Heart left ventricle (tissue), 16 donors: ENCODE measurements around the gene TSHZ1. TPM values are rescaled to one million over a fixed set of nuclear protein-coding genes. Genes with fewer than 3 reads are reported as not detected.
"Not testable (repeated sequence)": the region's sequence is repeated elsewhere in the genome, so short reads cannot be mapped to it uniquely, and the experiment has no call there.

Experiments used
- ATAC-seq, 4 donors: fragments of 200-7000 bp; cut with Tn5 transposase; one replicate each; pipeline ENCODE4 v1.9.1; 2020 to 2022; ENCODE audit warnings: moderate library complexity in 4 of 4, mild to moderate bottlenecking in 3 of 4, moderate number of reproducible peaks in 1 of 4
- DNase-seq, 5 donors: peaks; one replicate each; pipeline ENCODE4 v3.0.0-alpha.2; 2020
- H3K27ac ChIP-seq, 12 donors: fragments of 200-600 bp; sonication (generic) in 4 of 12; one replicate each; pipeline versions ENCODE4 v1.5.0 to v1.8.0; 2016 to 2022; ENCODE audit warnings: mild to moderate bottlenecking in 2 of 12
- H3K27me3 ChIP-seq, 9 donors: fragments of 200-600 bp; sonication (generic) in 2 of 9; one replicate each; pipeline versions ENCODE4 v1.5.1 to v1.8.0; 2016 to 2022; ENCODE audit warnings: mild to moderate bottlenecking in 3 of 9
- H3K36me3 ChIP-seq, 9 donors: fragments of 200-600 bp; sonication (generic) in 2 of 9; one replicate each; pipeline versions ENCODE4 v1.5.0 to v1.8.0; 2018 to 2022; ENCODE audit warnings: mild to moderate bottlenecking in 2 of 9
- H3K4me1 ChIP-seq, 12 donors: fragments of 200-600 bp; sonication (generic) in 4 of 12; one replicate each; pipeline versions ENCODE4 v1.5.0 to v1.8.0; 2016 to 2022; ENCODE audit warnings: mild to moderate bottlenecking in 3 of 12
- H3K4me3 ChIP-seq, 12 donors: fragments of 200-600 bp; sonication (generic) in 4 of 12; one replicate each; pipeline versions ENCODE4 v1.5.0 to v1.8.0; 2017 to 2022; ENCODE audit warnings: mild to moderate bottlenecking in 9 of 12, moderate library complexity in 4 of 12
- H3K9me3 ChIP-seq, 12 donors: fragments of 200-600 bp; sonication (generic) in 4 of 12; one replicate each; pipeline versions ENCODE4 v1.5.0 to v1.8.0; 2016 to 2022; ENCODE audit warnings: mild to moderate bottlenecking in 1 of 12
- CTCF ChIP-seq, 12 donors: fragments of 200-600 bp; sonication (generic) in 4 of 12; IDR thresholded peaks; one replicate each; pipeline versions ENCODE4 v1.5.0 to v1.8.0; 2018 to 2022; ENCODE audit warnings: antibody characterized with exemption in 12 of 12, mild to moderate bottlenecking in 5 of 12
- POLR2A ChIP-seq, 2 donors: fragments of 450-650 bp; IDR thresholded peaks; one replicate each; pipeline ENCODE4 v1.6.1; 2017; ENCODE audit warnings: antibody characterized with exemption in 2 of 2, mild to moderate bottlenecking in 2 of 2, moderate library complexity in 2 of 2
- WGBS, 4 donors: extraction: QIAGEN DNeasy Blood & Tissue Kit in 2 of 4; methylation state at CpG; one replicate each; pipeline versions ENCODE4 v1.1.5 to v1.1.7; 2013 to 2018; 5-methylcytosine and 5-hydroxymethylcytosine counted together
- intact Hi-C, 10 donors: fragments of 100-400 bp; cut with DNase I; formaldehyde crosslinking; loops; one replicate each; pipeline versions ENCODE4 v1.11.1 to v1.14.2; 2022
- polyA plus RNA-seq, 2 donors: library from polyadenylated mRNA; stranded (reverse); fragments of 200-250 nt; gene quantifications; one replicate each; pipeline ENCODE4 v1.2.3, GENCODE V29; 2013
- total RNA-seq, 9 donors: library from RNA; depleted of rRNA in 2 of 9; stranded (reverse); fragments of >200 nt in 2 of 9; fragmentation: NEBNext Ultra II Directional in 3 of 9; extraction: Animal tissue kit (Norgen Biotek cat#: 25700) in 3 of 9; gene quantifications; one replicate each; pipeline versions ENCODE4 v1.1.0 to v1.2.4, GENCODE V29; 2016 to 2023
- donor health status: ischemic (EF 13 %, LVEDD 7.1; RV severe dilation, severe dysfunction).
- donor health status: healthy with polysubstance abuse.
- donor health status: DM: no; HTN: yes; CAD: no.
- donor health status: DM: no; HTN: no; CAD: no.
- donor health status: ischemic (EF 25% LVEDD 6.9; RV normal size, moderate dysfunction).
- donor health status: ischemic (EF 25% LVEDD 5.7; RV mildly dilated, moderate dysfunction).
- donor health status: healthy.
- donor health status: DM: yes; HTN: yes; CAD: no.
- donor health status: ischemic (EF 35%, LVEDD 5.7; RV mildly dilated, moderate dysfunction).
- donor health status: nonischemic (EF 11% LVEDD 7.7; RV severe dilation, severe dysfunction).
- donor health status: DM: yes; HTN: yes; CAD: no.
- donor health status: PGD.
- donor health status: ischemic (EF 29% LVEDD 5.4; RV normal size, mild dysfunction).
- donor health status: nonischemic (EF 23%, LVEDD 6.1; RV moderate dilation, normal function).

Gene TSHZ1
- total and polyA plus RNA-seq, 11 donors: 7.5 to 27.9 (median 19.2) TPM

DNA sequence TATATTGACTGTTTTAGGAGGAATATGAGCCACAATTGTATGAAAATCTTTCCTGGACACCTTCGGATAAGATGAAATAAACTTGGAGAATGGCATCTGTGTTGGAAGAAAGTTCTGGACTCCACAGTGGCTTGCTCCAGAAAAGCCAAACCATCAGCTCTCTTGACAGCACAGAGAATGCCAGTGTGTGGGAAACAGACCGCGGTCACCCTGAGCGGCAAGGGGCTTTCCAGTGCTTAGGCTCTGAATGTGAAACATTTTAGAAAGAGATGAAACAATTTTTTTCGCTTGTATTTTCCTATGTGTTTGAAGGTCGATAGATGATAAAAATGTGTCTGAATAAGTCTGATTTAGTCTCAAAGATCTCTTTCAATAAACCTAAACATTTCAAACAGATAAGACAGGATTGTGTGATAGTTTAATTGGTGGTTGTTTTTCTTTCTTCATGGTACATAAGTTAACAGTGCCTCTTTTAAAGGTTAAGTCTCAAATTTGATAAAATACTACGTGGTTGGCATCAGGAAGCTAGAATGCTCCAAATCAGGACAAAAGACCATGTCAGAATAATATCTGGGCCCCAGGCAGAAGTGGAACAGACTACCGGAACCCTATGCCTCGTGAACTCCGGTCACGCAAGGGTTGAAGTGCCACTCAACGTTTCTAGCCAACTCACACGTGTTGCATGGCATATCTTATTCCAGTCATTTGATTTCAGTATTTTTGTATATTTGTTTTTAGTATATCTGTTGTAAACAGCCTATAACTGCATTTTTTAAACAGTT, 30.6 kb upstream of the TSHZ1 start:
- ATAC-seq (no peak), DNase-seq (no peak)
- intact Hi-C loops: loop anchor here in 2 of 10 donors (10.0 kb wide), 2 partner anchors 285 to 295 kb away; no protein-coding TSS in a partner anchor

DNA sequence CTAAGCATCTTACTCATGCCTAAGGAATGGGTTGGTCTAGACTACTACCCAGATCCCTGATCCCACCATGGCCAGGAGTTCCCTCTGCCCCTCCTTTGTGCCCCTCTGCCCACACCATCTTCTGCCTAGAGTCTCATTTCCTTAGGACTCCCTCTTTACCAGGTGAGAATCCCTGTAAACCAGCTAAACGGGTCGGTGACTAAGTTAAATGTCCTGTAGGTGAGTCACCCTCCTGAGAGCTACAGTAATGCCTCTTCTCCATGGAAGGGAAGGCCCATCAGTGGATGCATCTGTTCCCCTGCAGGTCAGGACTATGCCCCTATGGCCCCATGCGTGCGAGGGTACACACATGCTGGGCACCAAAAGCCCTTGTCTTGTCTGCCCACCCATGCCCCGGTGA, 27.1 kb upstream of the TSHZ1 start:
- no peak for TF ChIP-seq POLR2A (IDR thresholded peaks at IDR 0.05)
- 78 to 97% (median 85%) methylated on average over 5 of the region's 5 CpGs for WGBS, 4 donors
- ATAC-seq: no peak

More for the DNA sequence above, 30.6 kb upstream of the TSHZ1 start:
- H3K4me3 ChIP-seq: no peak overlapping the region
- no peaks in the 10 kb centered on the region for H3K27me3 ChIP-seq
- H3K4me1 ChIP-seq: peaks cover 0 to 2% (median 0%) of the 10 kb centered on the region in 12 donors
- no peaks in the 10 kb centered on the region for H3K9me3 ChIP-seq
- no peak overlapping the region for H3K27ac ChIP-seq
- H3K36me3 ChIP-seq: no peaks in the 10 kb centered on the region
- WGBS, 4 donors: 92 to 93% (median 92%) methylated on average over 13 of the region's 13 CpGs
- TF ChIP-seq POLR2A (IDR thresholded peaks at IDR 0.05): no peak
- no peak for TF ChIP-seq CTCF (IDR thresholded peaks at IDR 0.05)

GRCh38 chr18:75183973-75184493, 26.6 kb upstream of the TSHZ1 start:
- WGBS, 4 donors: 86 to 96% (median 94%) methylated on average over 13 to 14 of the region's 14 CpGs
- H3K9me3 ChIP-seq: no peaks in the 10 kb centered on the region
- TF ChIP-seq CTCF (IDR thresholded peaks at IDR 0.05): no peak
- no peak for TF ChIP-seq POLR2A (IDR thresholded peaks at IDR 0.05)

More for the DNA sequence above, 27.1 kb upstream of the TSHZ1 start:
- Histone ChIP-seq H3K27me3 (no peaks in the 10 kb centered on the region), H3K4me1 (peaks cover 0 to 7% (median 0%) of the 10 kb centered on the region in 12 donors), H3K27ac (no peak overlapping the region), H3K4me3 (no peak overlapping the region), H3K9me3 (no peaks in the 10 kb centered on the region), H3K36me3 (no peaks in the 10 kb centered on the region)
- DNase-seq: no peak
- intact Hi-C loops: no loop called here

DNA sequence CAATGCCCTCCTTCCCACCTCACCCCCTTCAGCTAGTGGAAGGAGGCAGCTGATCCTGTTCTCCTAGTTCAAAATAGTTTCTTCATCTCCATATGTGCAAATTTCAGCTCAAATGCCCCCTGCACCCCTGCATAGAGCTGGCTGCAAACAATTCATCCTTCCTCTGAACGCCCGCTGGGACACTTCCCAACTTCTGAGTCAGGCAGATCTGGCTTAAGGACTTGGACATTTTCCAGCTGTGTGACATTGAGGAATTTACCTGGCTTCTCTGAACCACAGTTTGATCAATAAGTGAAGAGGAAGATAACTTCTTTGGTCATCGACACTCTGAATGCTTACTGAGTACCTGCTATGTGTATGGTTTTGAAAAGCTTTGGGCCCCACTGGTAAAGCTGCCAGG, 25.1 kb upstream of the TSHZ1 start:
- 62 to 79% (median 71%) methylated on average over 3 of the region's 3 CpGs for WGBS, 4 donors
- Histone ChIP-seq H3K27ac (no peak overlapping the region), H3K36me3 (no peaks in the 10 kb centered on the region), H3K4me3 (no peak overlapping the region), H3K4me1 (peaks cover 0 to 7% (median 0%) of the 10 kb centered on the region in 12 donors), H3K9me3 (no peaks in the 10 kb centered on the region), H3K27me3 (no peaks in the 10 kb centered on the region)
- DNase-seq: no peak
- ATAC-seq: no peak
- no peak for TF ChIP-seq CTCF (IDR thresholded peaks at IDR 0.05)
- intact Hi-C loops: no loop called here

More at GRCh38 chr18:75183973-75184493, 26.6 kb upstream of the TSHZ1 start:
- intact Hi-C loops: no loop called here
- H3K27me3 ChIP-seq: no peaks in the 10 kb centered on the region
- DNase-seq (no peak), ATAC-seq (no peak)
- H3K27ac ChIP-seq: no peak overlapping the region
- H3K4me3 ChIP-seq: no peak overlapping the region
- no peaks in the 10 kb centered on the region for H3K36me3 ChIP-seq
- H3K4me1 ChIP-seq: peaks cover 0 to 7% (median 0%) of the 10 kb centered on the region in 12 donors

DNA sequence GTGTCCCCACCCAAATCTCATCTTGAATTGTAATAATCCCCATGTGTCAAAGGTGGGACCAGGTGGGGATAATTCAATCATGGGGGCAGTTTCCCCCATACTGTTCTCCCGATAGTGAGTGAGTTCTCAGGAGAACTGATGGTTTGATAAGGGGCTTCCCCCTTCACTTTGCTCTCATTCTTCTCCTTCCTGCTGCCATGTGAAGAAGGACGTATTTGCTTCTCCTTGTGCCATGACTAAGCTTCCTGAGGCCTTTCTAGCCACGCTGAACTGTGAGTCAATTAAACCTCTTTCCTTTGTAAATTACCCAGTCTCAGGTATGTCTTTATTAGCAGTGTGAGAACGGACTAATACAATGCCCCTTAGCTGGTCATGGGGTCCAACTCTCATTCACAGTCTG, 22.9 kb upstream of the TSHZ1 start:
- H3K36me3 ChIP-seq, H3K4me1 ChIP-seq, H3K9me3 ChIP-seq, H3K27ac ChIP-seq, DNase-seq, ATAC-seq, intact Hi-C loops, H3K4me3 ChIP-seq, H3K27me3 ChIP-seq: not testable (repeated sequence)
- 76 to 94% (median 78%) methylated on average over 4 of the region's 4 CpGs for WGBS, 4 donors
